CD14-positive monocyte (primary cell): ENCODE measurements around the gene PRPF18. TPM values are rescaled to one million over a fixed set of nuclear protein-coding genes. Genes with fewer than 3 reads are reported as not detected.

ENCODE experiments used
- DNase-seq, 3 donors: peaks; one replicate each; pipeline ENCODE4 v3.0.0-alpha.2; 2011 to 2022
- H2AFZ ChIP-seq: 2 replicates; pipeline ENCODE4 v1.6.0; 2012; ENCODE audit warnings: mild to moderate bottlenecking, low read depth, low read length, inconsistent platforms; ENCODE audit not compliant: insufficient read depth, poor library complexity, severe bottlenecking
- H3K27ac ChIP-seq, 2 donors: 1 replicate in 1 of 2; 2 replicates in 1 of 2; pipeline ENCODE4 v1.5.1; 2012 to 2013; ENCODE audit warnings: low read length in 2 of 2, control low read depth in 1 of 2, inconsistent platforms in 1 of 2, low read depth in 1 of 2, mild to moderate bottlenecking in 1 of 2
- H3K27me3 ChIP-seq, 2 donors: one replicate each; pipeline versions ENCODE4 v1.6.0 to v1.6.1; 2011 to 2013; ENCODE audit warnings: low read length in 2 of 2; ENCODE audit not compliant: control insufficient read depth in 2 of 2, insufficient read depth in 2 of 2
- H3K36me3 ChIP-seq, 2 donors: replicated peaks in 1 of 2; 1 replicate in 1 of 2; 2 replicates in 1 of 2; pipeline versions ENCODE4 v1.5.1 to v1.6.1; 2012 to 2013; ENCODE audit warnings: low read length in 2 of 2, control low read depth in 1 of 2, inconsistent platforms in 1 of 2, mild to moderate bottlenecking in 1 of 2; ENCODE audit not compliant: insufficient read depth in 2 of 2, control insufficient read depth in 1 of 2
- H3K4me1 ChIP-seq, 2 donors: 1 replicate in 1 of 2; 2 replicates in 1 of 2; pipeline versions ENCODE4 v1.5.1 to v1.6.1; 2012 to 2013; ENCODE audit warnings: low read length in 2 of 2, control low read depth in 1 of 2, inconsistent platforms in 1 of 2, mild to moderate bottlenecking in 1 of 2, moderate library complexity in 1 of 2; ENCODE audit not compliant: insufficient read depth in 2 of 2, control insufficient read depth in 1 of 2
- H3K4me2 ChIP-seq: replicated peaks from 2 replicates; pipeline ENCODE3; 2012; ENCODE audit warnings: low read length, moderate library complexity, mild to moderate bottlenecking; ENCODE audit not compliant: poor library complexity, severe bottlenecking; ENCODE audit errors: extremely low read depth
- H3K4me3 ChIP-seq, 3 experiments: fragments of 200-600 bp in 1 of 3; sonication (generic) in 1 of 3; replicated peaks in 1 of 3; 1 replicate in 2 of 3; 2 replicates in 1 of 3; pipeline ENCODE4 v1.5.1; 2011 to 2013; ENCODE audit warnings: low read length in 3 of 3, mild to moderate bottlenecking in 3 of 3, control low read depth in 2 of 3, low read depth in 2 of 3, inconsistent platforms in 1 of 3, moderate library complexity in 1 of 3
- H3K79me2 ChIP-seq: 2 replicates; pipeline ENCODE4 v1.6.0; 2012; ENCODE audit warnings: mild to moderate bottlenecking, control low read depth, inconsistent platforms, low read length, moderate library complexity; ENCODE audit not compliant: insufficient read depth
- H3K9ac ChIP-seq: 2 replicates; pipeline ENCODE4 v1.6.0; 2017; ENCODE audit warnings: low read length, mild to moderate bottlenecking; ENCODE audit not compliant: insufficient read depth, poor library complexity, severe bottlenecking
- H3K9me3 ChIP-seq, 2 donors: replicated peaks in 1 of 2; 1 replicate in 1 of 2; 2 replicates in 1 of 2; pipeline versions ENCODE4 v1.5.1 to v1.6.1; 2012 to 2013; ENCODE audit warnings: low read length in 2 of 2, control low read depth in 1 of 2; ENCODE audit not compliant: control insufficient read depth in 1 of 2, insufficient read depth in 1 of 2
- H4K20me1 ChIP-seq: 2 replicates; pipeline ENCODE4 v1.6.0; 2012; ENCODE audit warnings: mild to moderate bottlenecking, low read length, control low read depth, moderate library complexity; ENCODE audit not compliant: insufficient read depth
- H3K27ac Mint-ChIP-seq, 7 donors: one replicate each; pipeline ENCODE4 v1.8.0; 2020; ENCODE audit warnings: mild to moderate bottlenecking in 7 of 7, mixed read lengths in 7 of 7, moderate library complexity in 6 of 7, inconsistent platforms in 2 of 7
- H3K27me3 Mint-ChIP-seq, 3 donors: one replicate each; pipeline ENCODE4 v1.8.0; 2021 to 2022; ENCODE audit warnings: low read depth in 3 of 3, mild to moderate bottlenecking in 3 of 3, mixed read lengths in 3 of 3, moderate library complexity in 3 of 3, inconsistent platforms in 1 of 3
- H3K36me3 Mint-ChIP-seq, 2 donors: one replicate each; pipeline ENCODE4 v1.8.0; 2020; ENCODE audit warnings: mixed read lengths in 2 of 2, inconsistent platforms in 1 of 2, mild to moderate bottlenecking in 1 of 2
- H3K4me1 Mint-ChIP-seq: one replicate; pipeline ENCODE4 v1.8.0; 2020; ENCODE audit warnings: mild to moderate bottlenecking, mixed read lengths
- H3K4me3 Mint-ChIP-seq, 2 donors: one replicate each; pipeline ENCODE4 v1.8.0; 2020; ENCODE audit warnings: mild to moderate bottlenecking in 2 of 2, mixed read lengths in 2 of 2, moderate library complexity in 1 of 2
- H3K9me3 Mint-ChIP-seq, 7 donors: one replicate each; pipeline ENCODE4 v1.8.0; 2020 to 2022; ENCODE audit warnings: mixed read lengths in 7 of 7, mild to moderate bottlenecking in 6 of 7, moderate library complexity in 6 of 7, inconsistent platforms in 2 of 7
- WGBS: methylation state at CpG from one replicate; pipeline ENCODE4 v1.1.5; 2013; ENCODE audit warnings: missing lambda C conversion rate; ENCODE audit not compliant: insufficient coverage; 5-methylcytosine and 5-hydroxymethylcytosine counted together
- intact Hi-C, 2 donors: fragments of 100-400 bp; cut with micrococcal nuclease; formaldehyde crosslinking; loops; one replicate each; pipeline versions ENCODE4 v1.15.0 to v1.15.1; 2023
- polyA plus RNA-seq, 3 donors: library from polyadenylated mRNA; depleted of rRNA in 1 of 3; unstranded in 2 of 3; stranded (reverse) in 1 of 3; fragments of 300-500 nt in 2 of 3; fragments of >200 nt in 1 of 3; fragmentation: Illumina TruSeq in 2 of 3; gene quantifications; 1 replicate in 2 of 3; 2 replicates in 1 of 3; pipeline ENCODE4 v1.2.3, GENCODE V29; 2012 to 2021
- TF ChIP-seq, protein P1 (sequence below): fragments of 200-600 bp; IDR thresholded peaks from one replicate; pipeline ENCODE4 v1.8.0; 2022; ENCODE audit warnings: antibody characterized with exemption, mild to moderate bottlenecking

PRPF18 gene
- polyA plus RNA-seq, 3 donors = 13.8 to 31.4 (median 26.8) TPM

DNA sequence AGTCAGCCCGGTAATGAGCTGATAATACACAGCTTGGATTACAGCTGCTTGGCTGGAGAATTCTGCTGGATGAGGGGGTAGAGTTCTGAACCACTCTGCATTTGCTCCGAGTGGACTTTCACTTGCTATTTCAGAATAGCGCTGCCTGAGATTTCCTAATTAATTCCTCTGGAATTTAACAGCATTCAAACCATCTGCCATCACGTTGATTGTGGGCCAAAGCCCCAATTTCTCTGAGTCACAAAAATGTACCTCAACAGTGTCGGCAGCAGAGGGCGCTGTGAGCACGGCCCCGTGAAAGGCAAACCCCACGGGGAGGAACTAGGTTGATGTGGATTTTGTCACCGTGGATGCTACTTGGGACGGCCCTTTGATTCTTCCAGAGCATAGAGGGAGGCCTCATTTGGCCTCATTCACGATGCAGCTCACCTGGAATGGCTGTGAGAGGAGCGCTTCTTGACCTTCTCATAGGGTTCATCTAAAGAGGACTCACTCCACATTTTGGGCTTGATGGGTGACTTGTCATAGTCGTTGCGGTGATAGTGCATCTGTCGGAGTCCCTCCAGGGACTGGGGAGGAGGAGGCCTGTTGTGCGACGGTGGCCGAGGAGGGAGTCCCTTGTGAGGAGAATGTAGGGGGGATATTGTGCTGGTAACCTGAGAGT is 73.3 kb downstream of the PRPF18 start:
- Mint-ChIP-seq H3K27ac (no peak overlapping the region), H3K27me3 (peaks cover 3 to 12% (median 6%) of the 10 kb centered on the region in 3 donors), H3K4me3 (peak overlapping the region in 1 of 2 donors; percentile 26), H3K36me3 (no peaks in the 10 kb centered on the region), H3K9me3 (peaks cover 0 to 4% (median 0%) of the 10 kb centered on the region in 7 donors), H3K4me1 (peaks cover 24% of the 10 kb centered on the region)
- Histone ChIP-seq H3K9me3 (no peaks in the 10 kb centered on the region), H3K27me3 (no peaks in the 10 kb centered on the region), H3K4me2 (peak overlapping the region; percentile 32), H4K20me1 (no peaks in the 10 kb centered on the region), H3K4me3 (no peak overlapping the region), H3K4me1 (peaks cover 11 to 13% of the 10 kb centered on the region in 2 donors), H3K36me3 (no peaks in the 10 kb centered on the region), H3K9ac (no peak overlapping the region), H3K79me2 (no peaks in the 10 kb centered on the region), H3K27ac (no peak overlapping the region), H2AFZ (no peak overlapping the region)
- TF ChIP-seq, protein P1, sequence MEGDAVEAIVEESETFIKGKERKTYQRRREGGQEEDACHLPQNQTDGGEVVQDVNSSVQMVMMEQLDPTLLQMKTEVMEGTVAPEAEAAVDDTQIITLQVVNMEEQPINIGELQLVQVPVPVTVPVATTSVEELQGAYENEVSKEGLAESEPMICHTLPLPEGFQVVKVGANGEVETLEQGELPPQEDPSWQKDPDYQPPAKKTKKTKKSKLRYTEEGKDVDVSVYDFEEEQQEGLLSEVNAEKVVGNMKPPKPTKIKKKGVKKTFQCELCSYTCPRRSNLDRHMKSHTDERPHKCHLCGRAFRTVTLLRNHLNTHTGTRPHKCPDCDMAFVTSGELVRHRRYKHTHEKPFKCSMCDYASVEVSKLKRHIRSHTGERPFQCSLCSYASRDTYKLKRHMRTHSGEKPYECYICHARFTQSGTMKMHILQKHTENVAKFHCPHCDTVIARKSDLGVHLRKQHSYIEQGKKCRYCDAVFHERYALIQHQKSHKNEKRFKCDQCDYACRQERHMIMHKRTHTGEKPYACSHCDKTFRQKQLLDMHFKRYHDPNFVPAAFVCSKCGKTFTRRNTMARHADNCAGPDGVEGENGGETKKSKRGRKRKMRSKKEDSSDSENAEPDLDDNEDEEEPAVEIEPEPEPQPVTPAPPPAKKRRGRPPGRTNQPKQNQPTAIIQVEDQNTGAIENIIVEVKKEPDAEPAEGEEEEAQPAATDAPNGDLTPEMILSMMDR = peak; percentile 91
- intact Hi-C loops = loop anchor here in 1 of 2 donors (1.0 kb wide), 1 partner anchor 117 kb away; no protein-coding TSS in a partner anchor
- WGBS = 19% methylated on average over 12 of the region's 19 CpGs
- peak; percentile 52 to 69 (median 59) for DNase-seq

DNA sequence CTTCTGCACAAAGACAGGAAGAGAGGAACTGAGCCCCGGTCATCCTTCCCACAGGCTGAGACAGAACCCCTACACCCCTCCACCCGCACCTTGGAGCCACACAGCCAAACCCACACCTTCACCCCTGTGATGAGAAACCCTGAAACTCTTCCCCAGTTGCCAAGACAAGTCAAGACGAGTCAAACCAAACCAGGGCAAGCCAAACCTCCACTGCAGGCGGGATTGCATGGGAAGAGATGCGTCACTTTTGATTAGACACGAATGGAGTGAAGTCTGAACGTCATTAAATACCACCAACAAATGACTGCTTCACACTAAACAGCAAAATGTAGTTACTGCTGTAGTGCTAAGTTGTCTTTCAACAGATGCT is 73.8 kb downstream of the PRPF18 start:
- Histone ChIP-seq H4K20me1 (no peaks in the 10 kb centered on the region), H3K9ac (no peak overlapping the region), H3K9me3 (no peaks in the 10 kb centered on the region), H2AFZ (no peak overlapping the region), H3K4me2 (no peak overlapping the region), H3K36me3 (no peaks in the 10 kb centered on the region), H3K79me2 (no peaks in the 10 kb centered on the region), H3K27ac (no peak overlapping the region), H3K4me1 (peaks cover 11 to 13% of the 10 kb centered on the region in 2 donors), H3K4me3 (no peak overlapping the region), H3K27me3 (no peaks in the 10 kb centered on the region)
- TF ChIP-seq, protein P1 = no peak
- Mint-ChIP-seq H3K9me3 (peaks cover 0 to 6% (median 0%) of the 10 kb centered on the region in 7 donors), H3K27me3 (peaks cover 3 to 12% (median 6%) of the 10 kb centered on the region in 3 donors), H3K4me3 (no peak overlapping the region), H3K4me1 (peaks cover 24% of the 10 kb centered on the region), H3K36me3 (no peaks in the 10 kb centered on the region), H3K27ac (no peak overlapping the region)
- intact Hi-C loops = no loop called here
- WGBS = 36% methylated on average over 2 of the region's 7 CpGs
- no peak for DNase-seq
